Measurements from ENCODE around the gene PTPRO. TPM values are rescaled to one million over a fixed set of nuclear protein-coding genes. Genes with fewer than 3 reads are reported as not detected.

The PTPRO gene
- total RNA-seq, 1 donor from 2014 or later, result 21.4 TPM

GRCh38 chr12:15428632-15429031 is 106.3 kb downstream of the PTPRO start:
- no peaks in the 10 kb centered on the region for H3K27me3 ChIP-seq (ENCODE audit: low read depth)
- H3K36me3 ChIP-seq, result no peaks in the 10 kb centered on the region
- no peak for TF ChIP-seq CTCF (IDR thresholded peaks at IDR 0.05)
- H3K4me1 ChIP-seq, result no peaks in the 10 kb centered on the region
- H3K27ac ChIP-seq, result no peak overlapping the region
- no peak overlapping the region for H3K4me3 ChIP-seq
- ATAC-seq (no peak), DNase-seq (no peak)
- no peaks in the 10 kb centered on the region for H3K9me3 ChIP-seq
- intact Hi-C loops (cut with DNase I), result no loop called here

- no peaks in the 10 kb centered on the region for H3K27me3 ChIP-seq (ENCODE audit: low read depth)
- no peak for DNase-seq
- H3K36me3 ChIP-seq, result no peaks in the 10 kb centered on the region
- ATAC-seq, result no peak
- no peak overlapping the region for H3K4me3 ChIP-seq
- no peaks in the 10 kb centered on the region for H3K4me1 ChIP-seq
- no peaks in the 10 kb centered on the region for H3K9me3 ChIP-seq
- intact Hi-C loops (cut with DNase I), result no loop called here
- no peak overlapping the region for H3K27ac ChIP-seq
- TF ChIP-seq CTCF (IDR thresholded peaks at IDR 0.05), result no peak
Measured at GRCh38 chr12:15429262-15429661, 107.0 kb downstream of the PTPRO start.

GRCh38 chr12:15435597-15435996 is 113.3 kb downstream of the PTPRO start:
- H3K4me3 ChIP-seq, result no peak overlapping the region
- no peaks in the 10 kb centered on the region for H3K4me1 ChIP-seq
- no peak for DNase-seq
- H3K27me3 ChIP-seq (ENCODE audit: low read depth), result no peaks in the 10 kb centered on the region
- H3K9me3 ChIP-seq, result peaks cover 2% of the 10 kb centered on the region
- no peak for TF ChIP-seq CTCF (IDR thresholded peaks at IDR 0.05)
- no peak overlapping the region for H3K27ac ChIP-seq
- no peaks in the 10 kb centered on the region for H3K36me3 ChIP-seq
- intact Hi-C loops (cut with DNase I), result no loop called here
- ATAC-seq, result no peak

GRCh38 chr12:15439459-15439858 is 117.2 kb downstream of the PTPRO start:
- DNase-seq (no peak), ATAC-seq (no peak)
- H3K9me3 ChIP-seq, result peaks cover 2% of the 10 kb centered on the region
- H3K27me3 ChIP-seq (ENCODE audit: low read depth), result no peaks in the 10 kb centered on the region
- H3K4me1 ChIP-seq, result no peaks in the 10 kb centered on the region
- intact Hi-C loops (cut with DNase I), result no loop called here
- no peak for TF ChIP-seq CTCF (IDR thresholded peaks at IDR 0.05)
- no peak overlapping the region for H3K4me3 ChIP-seq
- no peaks in the 10 kb centered on the region for H3K36me3 ChIP-seq
- H3K27ac ChIP-seq, result no peak overlapping the region

GRCh38 chr12:15443050-15443449 is 120.7 kb downstream of the PTPRO start:
- H3K4me3 ChIP-seq, result no peak overlapping the region
- H3K4me1 ChIP-seq, result no peaks in the 10 kb centered on the region
- H3K27me3 ChIP-seq (ENCODE audit: low read depth), result no peaks in the 10 kb centered on the region
- no peaks in the 10 kb centered on the region for H3K9me3 ChIP-seq
- DNase-seq (no peak), ATAC-seq (no peak)
- no peaks in the 10 kb centered on the region for H3K36me3 ChIP-seq
- intact Hi-C loops (cut with DNase I), result no loop called here
- H3K27ac ChIP-seq, result no peak overlapping the region
- no peak for TF ChIP-seq CTCF (IDR thresholded peaks at IDR 0.05)

GRCh38 chr12:15443611-15444010 is 121.3 kb downstream of the PTPRO start:
- H3K9me3 ChIP-seq, result no peaks in the 10 kb centered on the region
- H3K27ac ChIP-seq, result no peak overlapping the region
- ATAC-seq (no peak), DNase-seq (no peak)
- no peaks in the 10 kb centered on the region for H3K36me3 ChIP-seq
- H3K27me3 ChIP-seq (ENCODE audit: low read depth), result no peaks in the 10 kb centered on the region
- intact Hi-C loops (cut with DNase I), result no loop called here
- no peaks in the 10 kb centered on the region for H3K4me1 ChIP-seq
- no peak for TF ChIP-seq CTCF (IDR thresholded peaks at IDR 0.05)
- H3K4me3 ChIP-seq, result no peak overlapping the region

Data from lower lobe of right lung (tissue), 2 donors.